Activated CD4-positive, alpha-beta T cell treated with anti-CD3 and anti-CD28 coated beads, Interleukin-10, Interleukin-2, amounts not matched to agents 100 ng/mL and 50 ng/mL, durations not matched to agents 16 hours and 8 hours (primary cell): Measurements from ENCODE around the gene ARHGAP23.

ENCODE experiments used
- DNase-seq: peaks from one replicate; pipeline ENCODE4 v3.0.0-alpha.2; 2020

The ARHGAP23 gene

DNA sequence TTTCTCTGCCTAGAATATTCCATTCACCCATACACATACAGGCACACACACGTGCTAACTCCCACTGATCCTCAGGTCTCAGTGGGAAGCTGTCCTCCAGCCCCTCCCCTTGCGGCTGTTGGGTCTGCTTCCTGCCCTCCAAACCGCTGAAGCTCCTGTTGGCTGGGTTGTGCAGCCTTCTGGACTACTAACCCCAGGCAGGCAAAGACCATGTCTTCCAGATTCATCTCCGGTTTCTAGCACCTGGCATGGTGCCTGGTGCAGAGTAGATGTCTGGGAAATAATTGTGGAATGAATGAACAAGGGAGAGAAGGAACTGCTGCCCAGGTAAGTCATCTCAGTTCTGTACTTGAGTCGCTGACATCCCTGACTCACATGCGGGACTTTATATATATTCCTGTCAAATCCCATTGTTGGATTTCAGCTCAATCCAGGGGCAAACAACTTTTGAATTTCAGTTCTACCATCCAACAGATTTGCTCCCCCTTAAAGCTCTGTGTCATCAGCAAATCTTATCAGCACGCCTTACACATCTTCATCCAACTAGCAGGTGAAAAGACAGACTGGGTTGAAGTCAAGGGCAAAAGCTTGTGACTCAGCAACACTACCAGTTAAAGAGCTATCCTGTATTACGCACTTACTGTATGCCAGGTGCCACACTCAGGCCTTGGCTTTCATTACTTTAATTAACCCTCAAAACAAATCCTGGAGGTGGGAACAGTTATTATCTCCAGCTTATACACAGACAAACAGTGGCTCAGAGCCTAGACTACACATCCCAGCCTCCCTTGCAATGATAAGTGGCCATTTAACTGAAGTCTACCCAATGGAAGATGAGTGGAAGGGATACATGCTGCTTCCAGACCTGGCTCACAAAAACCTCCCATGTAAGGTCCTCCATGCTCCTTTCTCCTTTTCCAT is 126.4 kb downstream of the ARHGAP23 start:
- no peak for DNase-seq

DNA sequence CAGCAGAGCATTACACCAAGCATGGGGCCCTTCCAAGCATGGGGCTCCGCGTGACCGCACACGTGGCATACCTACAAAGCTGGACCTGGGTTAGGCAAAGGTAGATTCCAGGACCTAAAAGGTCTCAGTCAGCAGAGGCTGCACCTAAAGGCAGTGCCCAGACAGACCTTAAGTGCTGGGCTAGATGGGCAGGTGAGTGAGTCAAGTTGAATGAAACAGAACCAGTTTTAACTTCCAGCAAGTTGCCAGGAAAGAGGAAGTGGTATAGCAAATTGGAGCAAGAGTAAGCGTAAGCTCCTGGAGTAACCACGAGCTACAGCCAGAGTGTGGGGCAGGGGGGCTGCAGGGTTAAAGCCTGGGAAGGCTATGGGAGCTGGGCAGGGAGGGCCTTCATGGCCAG is 128.0 kb downstream of the ARHGAP23 start:
- DNase-seq = no peak

DNA sequence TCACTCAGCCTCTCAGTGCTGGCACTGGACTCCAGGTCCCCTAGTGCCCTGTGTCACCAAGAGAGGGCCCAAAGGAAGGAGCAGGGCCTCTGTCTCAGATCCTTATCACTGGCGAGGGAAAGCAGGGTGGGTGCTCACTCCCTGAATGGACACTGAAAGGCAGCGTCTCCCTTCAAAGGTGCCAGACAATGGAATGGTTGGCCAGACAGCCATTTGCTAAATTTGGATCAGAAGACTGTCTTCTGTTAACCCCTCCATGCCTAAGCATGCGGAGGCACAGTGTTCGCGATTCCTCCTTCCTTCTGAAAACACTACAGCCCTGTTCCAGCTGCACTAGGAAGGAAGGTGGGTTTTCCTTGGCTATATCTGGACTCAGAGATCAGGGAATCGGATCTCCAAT is 129.1 kb downstream of the ARHGAP23 start:
- DNase-seq = no peak

DNA sequence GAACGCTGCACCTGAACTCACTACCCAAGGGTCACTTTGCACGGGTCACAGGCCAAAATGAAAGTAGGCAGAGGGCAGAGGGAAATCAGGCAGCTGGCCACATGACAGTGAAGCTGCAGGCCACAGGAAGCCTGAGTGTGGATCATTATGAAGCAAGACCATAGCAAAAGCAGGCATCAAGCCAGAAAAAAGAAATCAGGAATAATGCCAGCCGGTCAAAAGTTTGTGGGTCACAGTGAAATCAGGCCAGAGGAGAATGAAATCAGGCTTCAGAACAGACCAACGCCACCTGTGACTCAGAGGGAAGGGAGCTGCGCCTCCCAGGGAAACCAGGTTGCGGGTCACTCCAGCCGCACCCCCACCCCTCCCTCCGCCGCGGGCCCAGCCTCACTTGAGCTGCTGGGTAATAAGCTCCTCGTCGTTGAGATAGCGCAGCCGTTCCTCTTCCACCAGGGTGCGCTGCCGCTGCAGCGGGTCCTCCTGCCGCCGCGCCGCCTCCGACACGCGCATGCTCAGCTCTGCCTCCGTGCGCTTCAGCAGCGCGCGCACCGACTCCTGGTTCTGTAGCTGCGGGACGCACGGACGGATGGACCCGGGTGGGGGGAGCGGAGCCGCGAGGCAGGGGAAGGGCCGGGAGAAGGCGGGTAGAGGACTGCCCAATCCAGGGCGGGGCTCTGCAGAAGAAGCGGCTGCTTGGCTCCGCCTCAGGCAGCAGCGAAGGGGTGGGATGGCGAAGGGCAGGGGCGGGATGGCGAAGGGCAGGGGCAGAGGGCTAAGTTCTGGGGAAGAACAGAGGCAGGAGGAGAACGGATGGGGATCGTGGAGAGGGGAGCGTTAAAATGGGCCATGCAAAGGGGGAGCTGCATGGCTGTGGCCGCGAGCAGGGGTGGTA is 129.8 kb downstream of the ARHGAP23 start:
- DNase-seq = peak; percentile 94

DNA sequence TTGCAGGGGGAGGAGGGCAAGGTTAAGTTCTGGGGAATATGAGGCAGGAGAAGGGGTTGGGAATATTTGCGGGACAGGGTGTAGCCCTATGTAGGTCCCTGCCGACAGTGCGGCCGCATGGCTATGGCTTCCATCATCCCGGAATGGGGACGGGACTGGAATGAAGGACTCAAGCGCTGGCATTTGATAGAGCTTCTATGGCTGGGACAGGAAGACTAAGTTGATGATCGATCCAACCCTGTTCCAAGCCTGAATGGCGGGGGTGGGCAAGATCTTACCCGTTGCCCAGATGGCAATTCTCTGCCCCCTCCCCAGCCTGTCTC is 130.4 kb downstream of the ARHGAP23 start:
- DNase-seq = no peak

DNA sequence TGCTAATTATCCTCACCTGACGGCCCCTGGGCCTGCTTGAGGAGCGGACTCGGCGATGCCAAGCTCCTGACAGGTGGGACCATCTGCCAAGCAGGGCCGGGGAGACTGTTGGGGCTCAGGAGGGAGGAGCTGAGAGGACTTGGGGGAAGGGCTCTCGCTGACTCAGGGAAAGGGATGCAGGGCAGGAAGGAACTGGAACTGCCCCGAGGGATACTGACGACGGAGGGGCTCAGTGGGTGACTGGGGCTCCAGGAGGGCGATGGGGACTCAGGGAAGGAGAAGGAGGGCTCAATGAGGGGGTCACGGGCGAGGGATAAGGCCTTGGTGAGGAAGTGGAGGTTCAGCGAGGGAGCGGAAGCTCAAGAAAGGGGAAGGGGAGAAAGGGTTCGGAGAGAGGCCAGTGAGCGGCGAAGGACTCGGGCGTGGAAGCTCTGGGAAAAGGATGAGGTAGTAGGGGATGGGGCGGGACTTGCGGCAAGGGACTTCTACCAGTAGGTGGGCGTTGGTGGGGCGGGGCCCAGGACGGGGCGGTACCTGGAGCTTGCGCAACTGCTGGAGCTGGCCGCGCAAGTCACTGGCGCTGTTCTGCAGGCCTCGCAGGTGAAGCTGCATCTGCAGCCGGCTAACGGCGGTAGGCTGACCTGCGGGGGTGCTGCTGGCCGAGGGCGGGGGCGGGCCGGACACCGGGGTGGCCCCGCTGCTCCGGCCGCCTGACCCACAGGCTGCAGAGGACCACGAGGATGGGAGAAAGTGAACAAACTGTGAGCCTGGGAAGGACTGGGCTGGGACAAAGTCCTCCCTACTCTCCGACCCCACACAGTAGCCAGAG is 131.0 kb downstream of the ARHGAP23 start:
- DNase-seq = peak; percentile 85

DNA sequence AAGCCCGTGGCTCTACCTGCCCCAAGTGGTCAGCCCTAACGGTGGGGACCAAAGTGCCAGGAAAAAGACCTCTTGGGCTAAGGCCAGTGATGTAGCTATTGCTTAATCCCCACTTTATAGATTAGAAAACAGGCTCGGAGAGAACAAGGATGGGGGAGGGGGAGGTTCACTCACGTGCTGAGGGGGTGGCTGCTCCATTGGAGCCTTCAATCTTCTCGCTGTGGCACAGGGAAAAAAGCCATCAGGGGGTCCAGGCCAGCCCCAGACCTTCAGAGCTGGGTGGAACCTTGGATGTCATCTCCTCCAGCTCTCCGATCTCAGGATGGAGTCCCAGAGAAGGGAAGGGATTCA is 131.6 kb downstream of the ARHGAP23 start:
- no peak for DNase-seq

DNA sequence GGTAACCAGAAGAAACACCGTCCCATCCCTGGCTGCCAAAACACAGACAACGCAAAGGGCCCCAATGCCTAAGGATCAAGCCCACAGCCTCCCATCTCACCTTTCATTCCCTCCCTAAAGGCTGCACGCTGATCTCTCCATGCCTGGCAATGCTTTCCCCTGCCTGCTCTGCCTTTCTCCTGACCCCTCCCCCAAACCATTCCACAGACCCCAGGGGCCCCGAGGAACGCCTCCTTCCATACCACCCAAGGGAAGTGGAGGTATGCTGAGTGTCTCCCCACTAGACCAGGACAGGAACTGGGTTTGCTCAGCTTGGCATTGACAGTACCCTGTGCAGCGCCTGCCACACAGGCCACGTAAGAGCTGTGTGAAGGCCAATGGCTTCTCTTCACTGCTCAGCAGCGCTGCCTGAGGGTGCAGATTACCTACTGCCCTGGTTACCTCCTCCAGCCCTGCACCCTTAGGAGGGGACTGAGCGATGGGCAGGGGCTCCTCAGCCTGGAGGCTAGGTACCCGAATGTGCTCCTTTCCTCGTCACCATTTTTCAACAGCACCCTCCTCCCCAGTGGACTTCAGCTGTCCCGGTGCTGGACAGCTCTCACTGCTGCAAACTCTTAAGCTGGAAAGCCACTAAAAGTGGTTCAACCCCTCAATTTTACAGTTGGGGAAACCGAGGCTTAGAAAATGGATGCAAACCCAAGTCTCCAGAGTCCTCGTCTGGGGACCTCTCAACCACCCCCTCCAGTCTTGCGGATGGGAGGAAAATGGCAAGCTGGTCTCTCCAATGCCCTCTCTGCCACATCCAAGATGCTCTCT is 132.4 kb downstream of the ARHGAP23 start:
- DNase-seq = no peak

DNA sequence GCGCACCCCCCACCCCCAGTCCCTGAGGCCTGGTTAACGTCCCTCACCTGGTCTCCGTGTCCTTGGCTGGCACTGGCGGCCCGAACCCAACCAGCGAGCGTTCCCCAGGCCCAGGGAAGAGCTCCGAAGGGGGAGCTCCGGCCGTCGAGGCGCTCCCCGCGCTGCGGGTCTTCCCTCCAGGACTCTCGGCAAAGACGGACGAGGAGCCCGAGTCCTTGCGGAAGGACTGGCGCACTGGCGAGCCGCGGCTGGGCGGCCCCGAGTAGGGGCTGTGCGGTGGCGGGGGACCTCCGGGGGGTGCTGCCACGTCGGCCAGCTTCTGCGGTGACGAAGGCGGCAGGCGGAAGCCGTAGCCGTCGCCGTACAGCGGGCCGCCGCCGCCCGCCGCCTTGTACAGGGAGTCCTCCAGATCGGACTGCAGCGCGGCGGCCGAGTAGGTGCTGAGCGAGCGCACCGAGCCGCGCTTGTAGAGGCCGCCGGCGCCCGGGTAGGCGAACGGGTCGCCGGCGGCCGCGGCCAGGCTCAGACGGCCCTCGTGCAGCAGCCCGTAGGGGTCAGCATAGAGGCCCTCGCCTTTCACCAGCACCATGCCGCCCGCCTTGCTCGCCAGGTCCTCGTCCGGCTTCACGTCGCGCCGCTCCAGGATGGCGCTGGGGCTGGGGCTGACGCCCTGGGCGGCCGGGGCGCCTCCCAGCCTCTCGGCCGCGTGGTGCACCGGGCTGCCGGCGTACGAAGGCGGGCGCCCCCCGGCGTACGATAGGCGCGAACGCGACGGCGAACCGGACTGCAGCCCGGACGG is 133.4 kb downstream of the ARHGAP23 start:
- no peak for DNase-seq
